HUES64 (cell line): ENCODE data around the gene PCID2.

Experiments
- H3K27ac ChIP-seq: 2 replicates; pipeline ENCODE4 v1.7.0; 2013; ENCODE audit warnings: low read depth, low read length, inconsistent platforms
- H3K27me3 ChIP-seq: 2 replicates; pipeline ENCODE4 v1.6.1; 2013; ENCODE audit warnings: mild to moderate bottlenecking, low read length; ENCODE audit not compliant: insufficient read depth
- H3K36me3 ChIP-seq: 2 replicates; pipeline ENCODE4 v1.6.1; 2013; ENCODE audit warnings: mild to moderate bottlenecking, low read length; ENCODE audit not compliant: insufficient read depth
- H3K4me1 ChIP-seq: 2 replicates; pipeline ENCODE4 v1.6.1; 2013; ENCODE audit warnings: mild to moderate bottlenecking, low read length, moderate library complexity; ENCODE audit not compliant: insufficient read depth
- H3K4me3 ChIP-seq: 2 replicates; pipeline ENCODE4 v1.5.1; 2013; ENCODE audit warnings: mild to moderate bottlenecking, low read length, moderate library complexity
- H3K9ac ChIP-seq: 2 replicates; pipeline ENCODE4 v1.6.1; 2013; ENCODE audit warnings: mild to moderate bottlenecking, low read depth, low read length
- H3K9me3 ChIP-seq: 2 replicates; pipeline ENCODE4 v1.6.1; 2013; ENCODE audit warnings: low read depth, low read length; ENCODE audit not compliant: insufficient read depth
- WGBS: fragments of 150-250, 120-280 bp; methylation state at CpG from one replicate; pipeline ENCODE4 v1.1.7; 2013; ENCODE audit warnings: missing lambda C conversion rate; 5-methylcytosine and 5-hydroxymethylcytosine counted together

PCID2 gene

DNA sequence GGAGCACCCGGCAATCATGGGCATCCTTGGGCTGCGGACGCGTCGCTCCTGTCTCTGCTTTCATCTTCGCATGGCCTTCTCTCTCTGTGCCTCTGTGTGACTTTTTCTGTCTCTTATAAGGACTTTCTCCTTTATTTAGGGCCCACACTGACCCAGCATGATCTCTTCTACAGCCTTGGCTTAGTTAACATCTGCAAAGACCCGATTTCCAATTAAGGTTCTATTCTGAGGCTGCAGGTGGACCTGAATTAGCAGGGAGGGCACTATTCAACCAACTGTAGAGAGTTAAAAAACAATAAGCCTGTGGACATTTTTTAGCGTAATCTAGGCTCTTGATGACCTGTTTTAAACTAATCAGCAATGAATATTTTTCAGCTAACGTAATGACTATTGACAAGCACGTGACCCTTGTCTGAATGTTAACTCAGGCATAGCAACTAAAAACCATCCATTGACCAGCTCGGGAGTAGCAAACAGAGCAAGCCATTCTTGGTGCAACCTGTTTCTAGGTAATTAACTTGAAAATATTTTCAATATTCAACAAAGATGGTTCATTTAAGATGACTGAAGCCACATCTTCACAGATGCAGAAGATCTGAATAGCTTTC lies 70.7 kb downstream of the PCID2 start:
- Histone ChIP-seq H3K4me3 (no peak overlapping the region), H3K36me3 (no peaks in the 10 kb centered on the region), H3K27ac (peak overlapping the region; percentile 3; the same call in 1 of the 2 replicates), H3K27me3 (no peaks in the 10 kb centered on the region), H3K9me3 (no peaks in the 10 kb centered on the region), H3K9ac (no peak overlapping the region), H3K4me1 (peaks cover 9% of the 10 kb centered on the region; the same call in 1 of the 2 replicates)
- WGBS: 76% methylated on average over 11 of the region's 11 CpGs

DNA sequence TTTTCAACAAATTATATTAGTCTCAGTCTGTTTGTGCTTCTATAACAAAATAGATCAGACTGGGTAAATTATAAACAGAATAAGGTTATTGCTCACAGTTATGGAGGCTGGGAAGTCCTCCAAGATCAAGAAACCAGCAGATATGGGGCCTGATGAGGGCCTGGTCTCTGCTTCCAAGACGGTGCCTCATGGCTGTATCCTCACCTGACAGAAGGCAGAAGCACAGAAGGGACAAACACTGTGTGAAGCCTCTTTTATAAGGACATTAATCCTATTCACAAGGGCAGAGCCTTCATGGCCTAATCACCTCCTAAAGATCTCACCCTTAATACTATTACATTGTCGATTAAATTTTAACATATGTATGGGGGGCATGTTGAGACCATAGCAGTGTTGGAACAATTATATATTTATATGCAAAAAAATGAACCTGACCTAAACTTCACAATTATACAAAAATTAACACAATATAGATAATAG lies 73.1 kb downstream of the PCID2 start:
- H3K9me3 ChIP-seq: no peaks in the 10 kb centered on the region
- 0 out of 2 replicates have a peak, but pooled peaks cover 4% of the 10 kb centered on the region for H3K27me3 ChIP-seq
- no peak overlapping the region for H3K9ac ChIP-seq
- peaks cover 9% of the 10 kb centered on the region; the same call in 1 of the 2 replicates for H3K4me1 ChIP-seq
- no peaks in the 10 kb centered on the region for H3K36me3 ChIP-seq
- no peak overlapping the region for H3K27ac ChIP-seq
- no peak overlapping the region for H3K4me3 ChIP-seq
- WGBS: 73% methylated on average over 1 of the region's 2 CpGs

DNA sequence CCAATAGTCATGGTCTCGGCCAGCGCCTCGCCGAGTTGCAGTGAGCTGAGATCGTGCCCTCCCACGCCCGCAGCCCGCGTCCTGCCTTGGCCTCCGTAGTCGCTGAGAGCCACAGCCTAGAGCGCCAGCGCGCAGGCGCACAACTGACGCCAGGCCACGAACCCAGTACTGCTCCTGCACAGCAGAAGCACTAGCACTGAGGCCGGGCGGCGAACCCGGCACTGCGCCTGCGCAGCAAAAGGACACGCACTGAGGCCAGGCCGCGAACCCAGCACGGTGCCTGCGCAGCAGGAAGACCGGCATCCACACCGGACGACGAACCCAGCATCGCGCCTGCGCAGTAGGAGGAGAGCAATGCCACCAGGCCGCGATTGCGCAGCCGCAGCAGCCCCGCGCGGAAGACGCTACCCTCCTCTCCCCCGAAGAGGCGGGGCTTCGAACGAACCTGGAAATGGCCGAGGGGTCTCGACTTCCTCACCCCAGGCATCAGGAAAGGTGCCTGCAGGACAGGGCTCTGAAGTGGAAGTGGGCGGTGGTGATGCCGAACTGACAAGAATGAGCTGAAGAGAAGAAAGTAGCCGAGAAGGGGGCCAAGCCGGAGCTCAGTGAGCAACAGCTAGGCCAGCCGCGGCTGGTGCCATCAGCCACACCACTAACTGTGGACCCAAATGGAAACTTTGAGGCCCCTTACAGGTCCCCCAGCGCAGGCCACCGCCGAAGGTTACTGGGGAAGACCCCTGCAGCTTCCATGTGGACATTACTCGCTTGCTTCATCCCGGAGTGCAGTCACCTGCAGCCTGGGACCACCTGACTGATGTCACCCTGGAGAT lies 78.3 kb downstream of the PCID2 start:
- no peak overlapping the region for H3K27ac ChIP-seq
- H3K9me3 ChIP-seq: no peaks in the 10 kb centered on the region
- 94% methylated on average over 60 of the region's 60 CpGs for WGBS
- 0 out of 2 replicates have a peak, but pooled peaks cover 4% of the 10 kb centered on the region for H3K27me3 ChIP-seq
- H3K4me1 ChIP-seq: no peaks in the 10 kb centered on the region
- no peak overlapping the region for H3K4me3 ChIP-seq
- H3K9ac ChIP-seq: no peak overlapping the region
- H3K36me3 ChIP-seq: no peaks in the 10 kb centered on the region

DNA sequence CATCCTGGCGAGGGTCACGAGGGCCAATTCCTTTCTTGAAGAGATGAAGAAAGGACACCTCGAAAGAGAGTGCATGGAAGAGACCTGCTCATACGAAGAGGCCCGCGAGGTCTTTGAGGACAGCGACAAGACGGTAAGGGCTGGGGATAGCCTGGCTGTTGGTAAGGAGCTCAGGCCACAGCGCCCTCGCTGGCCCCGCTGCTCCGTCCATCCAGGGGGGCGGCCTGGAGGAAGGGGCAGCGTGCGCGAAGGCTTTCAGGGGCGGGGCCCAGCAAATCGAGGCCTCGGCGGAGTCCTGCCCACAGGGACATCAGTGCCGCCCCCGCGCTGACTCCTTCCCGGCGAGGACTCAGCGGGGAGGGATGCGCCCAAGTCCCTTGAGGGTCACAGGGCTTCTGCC lies 79.0 kb downstream of the PCID2 start:
- Histone ChIP-seq H3K27ac (no peak overlapping the region), H3K9ac (no peak overlapping the region), H3K27me3 (0 out of 2 replicates have a peak, but pooled peaks cover 4% of the 10 kb centered on the region), H3K4me1 (no peaks in the 10 kb centered on the region), H3K4me3 (no peak overlapping the region), H3K36me3 (no peaks in the 10 kb centered on the region), H3K9me3 (no peaks in the 10 kb centered on the region)
- 88% methylated on average over 27 of the region's 27 CpGs for WGBS
